GM18909 (cell line): ENCODE measurements around the gene PELI3.

Experiments
- ATAC-seq: cut with Tn5 transposase; IDR thresholded peaks from one replicate; pipeline ENCODE4 v1.9.1; 2021; ENCODE audit warnings: mild to moderate bottlenecking; ENCODE audit not compliant: unreplicated experiment, poor library complexity

The PELI3 gene

DNA sequence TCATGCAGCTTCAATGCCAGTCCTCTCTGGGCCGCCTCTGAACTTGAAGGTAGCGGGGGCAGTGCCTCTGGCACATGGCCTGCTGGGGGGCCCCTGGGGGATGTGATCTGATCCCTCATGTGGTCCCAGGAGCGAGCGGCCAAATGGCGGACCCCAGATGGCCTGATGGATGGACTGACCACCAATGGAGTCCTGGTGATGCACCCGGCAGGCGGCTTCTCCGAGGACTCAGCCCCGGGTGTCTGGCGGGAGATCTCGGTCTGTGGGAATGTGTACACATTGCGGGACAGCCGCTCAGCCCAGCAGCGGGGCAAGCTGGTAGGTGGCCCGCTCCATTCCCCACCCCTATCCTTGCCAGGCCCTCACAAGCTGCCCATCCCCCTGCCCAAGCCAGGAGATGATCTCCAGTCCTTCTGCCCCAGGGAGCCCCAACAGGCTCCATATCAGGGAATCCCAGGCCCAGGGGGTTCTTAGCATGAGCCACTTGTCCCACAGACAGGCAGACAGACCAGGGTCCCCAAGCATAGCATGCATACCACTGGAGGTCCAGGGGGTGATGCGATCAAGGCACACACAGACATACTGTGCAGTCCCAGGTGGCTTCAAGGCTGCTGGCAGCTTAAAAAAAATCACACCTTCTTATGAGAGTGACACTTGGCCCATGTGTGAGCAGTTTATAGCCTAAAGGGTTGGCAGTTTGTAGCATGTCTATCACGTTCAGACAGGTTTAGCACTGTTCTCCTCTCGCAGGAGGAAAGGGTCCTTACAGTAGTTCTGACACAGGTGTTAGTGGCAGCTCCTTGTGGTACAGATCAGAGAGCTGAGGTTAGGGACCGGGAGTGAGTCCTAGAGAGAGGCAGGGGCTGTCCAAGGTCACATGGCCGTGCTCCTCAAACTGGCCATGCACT lies 7.2 kb downstream of the PELI3 start:
- ATAC-seq: no peak

DNA sequence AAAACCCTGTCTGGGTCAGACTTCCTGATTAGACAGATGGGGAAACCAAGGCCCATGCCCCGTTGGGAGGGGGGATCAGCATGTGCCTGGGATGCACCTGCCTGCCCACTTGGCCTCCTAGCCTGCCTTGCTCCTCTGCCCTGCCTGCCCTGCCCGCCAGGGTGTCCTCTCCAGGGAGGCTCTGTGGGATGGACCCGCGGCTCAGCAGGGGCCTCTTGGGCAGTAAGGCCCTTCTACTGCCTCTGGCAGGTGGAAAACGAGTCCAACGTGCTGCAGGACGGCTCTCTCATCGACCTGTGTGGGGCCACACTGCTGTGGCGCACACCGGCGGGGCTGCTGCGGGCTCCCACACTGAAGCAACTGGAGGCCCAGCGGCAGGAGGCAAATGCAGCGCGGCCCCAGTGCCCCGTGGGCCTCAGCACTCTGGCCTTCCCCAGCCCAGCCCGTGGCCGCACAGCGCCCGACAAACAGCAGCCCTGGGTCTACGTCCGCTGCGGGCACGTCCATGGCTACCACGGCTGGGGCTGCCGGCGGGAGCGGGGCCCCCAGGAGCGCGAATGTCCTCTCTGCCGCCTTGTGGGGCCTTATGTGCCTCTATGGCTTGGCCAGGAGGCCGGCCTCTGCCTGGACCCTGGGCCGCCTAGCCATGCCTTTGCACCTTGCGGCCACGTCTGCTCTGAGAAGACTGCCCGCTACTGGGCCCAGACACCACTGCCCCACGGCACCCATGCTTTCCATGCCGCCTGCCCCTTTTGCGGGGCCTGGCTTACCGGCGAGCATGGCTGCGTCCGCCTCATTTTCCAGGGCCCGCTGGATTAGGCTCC lies 8.9 kb downstream of the PELI3 start:
- ATAC-seq: no peak

DNA sequence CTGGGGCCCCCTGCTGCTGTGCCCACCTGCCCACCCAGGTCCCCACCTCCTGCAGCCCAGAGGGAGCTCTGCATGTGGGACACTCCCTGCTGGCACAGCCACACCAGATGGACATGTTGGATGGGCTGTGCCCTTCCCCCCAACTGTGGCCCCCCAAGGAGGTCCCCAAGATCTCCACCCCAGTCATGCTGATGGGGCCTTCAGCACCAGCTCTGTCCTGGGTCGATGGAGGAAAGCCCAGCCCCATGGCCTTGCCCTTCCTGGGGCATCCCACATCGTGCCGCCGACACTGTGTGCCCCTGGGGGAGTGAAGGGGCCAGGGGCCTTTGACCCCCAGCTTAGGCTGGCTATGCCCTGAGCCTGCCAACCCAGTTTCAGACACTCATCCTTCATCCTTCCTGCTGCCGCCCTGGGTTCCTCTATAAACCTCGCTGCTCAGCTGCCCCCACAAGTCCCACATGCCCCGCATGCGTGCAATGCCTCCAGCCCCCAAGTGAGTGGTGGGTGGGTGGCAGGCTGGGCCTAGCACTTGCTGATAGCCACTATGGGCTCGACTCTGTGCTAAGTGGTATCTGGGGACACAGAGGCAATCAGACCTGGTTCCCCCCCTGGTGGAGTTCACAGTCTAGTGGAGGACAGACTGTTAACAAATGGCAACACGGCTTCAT lies 9.6 kb downstream of the PELI3 start:
- no peak for ATAC-seq

DNA sequence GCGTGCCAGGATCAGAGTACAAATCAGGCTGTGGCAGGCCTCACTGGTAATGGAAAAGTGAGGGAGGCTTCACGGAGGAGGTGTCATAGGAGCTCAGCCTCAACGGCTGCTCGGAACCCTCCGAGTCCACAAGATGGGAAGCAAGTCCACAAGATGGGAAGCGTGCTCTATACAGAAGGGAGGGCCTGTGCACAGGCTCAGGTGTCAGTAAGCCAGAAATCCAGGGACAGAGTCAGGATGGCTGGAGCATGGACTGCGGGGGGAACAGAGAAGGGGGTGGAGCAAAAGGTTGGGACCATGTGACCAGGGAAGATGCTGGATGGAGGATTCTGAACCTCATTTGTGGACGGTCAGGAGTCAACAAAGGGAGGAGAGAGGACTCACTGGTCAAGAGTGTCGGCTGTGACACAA lies 10.1 kb downstream of the PELI3 start:
- ATAC-seq: no peak

DNA sequence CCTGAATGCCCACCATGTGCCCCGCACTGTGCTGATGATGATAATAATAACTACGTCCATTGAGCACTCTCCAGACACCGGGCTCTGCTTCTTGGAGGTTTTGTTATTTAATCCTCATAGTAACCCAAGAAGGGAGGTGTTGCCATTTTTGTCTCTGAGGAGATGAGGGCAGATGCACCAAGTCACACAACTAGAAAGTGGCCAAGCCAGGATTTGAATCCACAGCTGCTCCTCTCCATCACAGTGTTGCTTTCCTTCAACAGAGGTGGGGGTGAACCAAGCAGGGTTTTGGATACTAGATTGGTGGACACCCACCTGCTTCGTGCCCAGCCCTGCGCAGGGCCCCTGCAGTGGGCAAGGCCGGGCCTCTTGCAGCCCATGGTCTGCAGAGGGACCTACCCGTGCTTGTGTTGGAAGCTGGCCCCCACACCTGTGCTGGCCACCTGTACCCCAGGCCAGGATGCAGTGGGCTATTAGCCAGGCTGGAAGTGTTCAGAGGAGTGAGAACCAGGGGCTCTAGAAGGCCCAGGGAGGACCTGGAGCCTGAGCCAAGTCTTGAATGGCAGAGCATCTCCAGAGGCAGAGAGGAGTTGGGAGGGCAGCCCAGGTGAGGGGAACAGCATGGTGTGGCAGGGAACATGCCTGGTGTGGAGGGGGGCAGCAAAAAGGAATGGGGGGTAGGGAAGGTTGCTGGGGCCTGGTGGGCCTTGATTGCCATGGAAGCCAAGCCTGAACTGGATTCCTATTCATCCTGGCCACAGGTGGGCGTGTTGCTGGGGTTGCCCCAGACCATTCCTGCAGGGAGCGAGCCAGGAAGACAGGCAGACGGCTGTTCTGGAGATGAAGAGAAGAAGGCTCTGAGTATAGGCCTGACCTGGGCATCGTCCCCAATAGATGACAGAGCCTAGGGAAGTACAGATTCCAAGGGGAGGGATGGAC lies 10.8 kb downstream of the PELI3 start:
- no peak for ATAC-seq

DNA sequence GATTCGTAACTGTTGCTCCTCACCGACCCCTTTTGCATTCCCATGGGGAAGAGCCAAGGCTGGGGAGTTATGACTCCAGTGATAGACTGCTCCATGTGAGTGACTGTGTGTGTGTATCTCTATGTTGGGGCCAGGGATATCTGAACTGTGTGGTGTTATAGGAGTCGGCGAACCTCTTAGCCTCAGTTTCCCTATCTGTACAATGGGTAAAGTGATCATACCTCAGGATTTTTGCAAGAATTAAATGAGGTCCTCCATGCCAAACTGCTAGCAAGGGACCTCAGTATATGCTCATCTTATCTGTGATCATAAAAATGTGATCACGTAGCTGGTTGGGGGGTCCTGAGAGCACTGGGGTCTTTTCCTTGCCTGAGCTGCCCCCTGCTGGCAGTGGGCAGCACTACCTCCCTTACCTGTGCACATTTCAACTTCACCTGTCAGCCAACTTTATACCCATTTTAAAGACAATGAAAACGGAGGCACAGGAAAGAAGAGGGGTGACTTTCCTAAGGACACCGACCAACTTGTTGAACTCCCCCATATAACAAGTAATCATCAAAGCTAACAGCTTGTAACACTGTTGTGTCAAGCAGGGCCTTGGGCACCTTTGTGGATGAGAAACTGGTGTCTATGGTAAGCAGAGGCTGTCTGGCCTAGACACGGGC lies 12.2 kb downstream of the PELI3 start:
- ATAC-seq: no peak

DNA sequence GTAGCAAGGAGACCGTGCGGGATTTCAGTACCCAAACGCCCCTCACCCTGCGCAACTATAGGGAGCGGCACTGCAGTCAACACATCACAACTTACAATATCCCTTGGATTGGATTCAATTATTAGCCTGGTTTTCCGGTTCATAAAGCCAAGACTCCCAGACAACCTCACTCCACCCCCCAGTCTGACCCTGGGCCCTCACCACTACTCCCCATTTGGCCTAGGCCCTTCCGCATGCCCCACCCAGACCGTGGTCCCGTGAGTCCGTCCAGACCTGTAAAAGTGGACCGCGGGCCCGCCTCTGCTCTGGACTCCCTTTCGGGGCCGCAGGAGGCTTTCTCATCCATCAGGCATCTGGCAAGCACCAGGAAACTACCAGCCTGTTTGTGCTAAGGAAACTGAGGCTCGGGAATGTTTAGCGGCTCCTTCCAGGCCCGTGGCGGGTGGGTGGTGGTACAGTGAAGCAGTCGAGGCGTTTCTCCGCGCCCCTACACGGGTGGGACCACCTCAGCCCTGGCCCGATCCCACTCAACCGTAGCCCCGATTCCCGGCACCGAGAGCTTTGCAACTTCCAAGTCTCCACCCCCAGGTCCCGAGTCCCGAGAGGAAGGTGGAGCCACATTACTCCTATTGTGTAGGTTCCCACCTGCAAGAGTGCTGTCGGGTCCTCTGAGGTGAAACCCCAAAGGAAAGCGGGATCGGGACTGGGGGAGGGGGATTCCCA lies 12.8 kb downstream of the PELI3 start:
- no peak for ATAC-seq

DNA sequence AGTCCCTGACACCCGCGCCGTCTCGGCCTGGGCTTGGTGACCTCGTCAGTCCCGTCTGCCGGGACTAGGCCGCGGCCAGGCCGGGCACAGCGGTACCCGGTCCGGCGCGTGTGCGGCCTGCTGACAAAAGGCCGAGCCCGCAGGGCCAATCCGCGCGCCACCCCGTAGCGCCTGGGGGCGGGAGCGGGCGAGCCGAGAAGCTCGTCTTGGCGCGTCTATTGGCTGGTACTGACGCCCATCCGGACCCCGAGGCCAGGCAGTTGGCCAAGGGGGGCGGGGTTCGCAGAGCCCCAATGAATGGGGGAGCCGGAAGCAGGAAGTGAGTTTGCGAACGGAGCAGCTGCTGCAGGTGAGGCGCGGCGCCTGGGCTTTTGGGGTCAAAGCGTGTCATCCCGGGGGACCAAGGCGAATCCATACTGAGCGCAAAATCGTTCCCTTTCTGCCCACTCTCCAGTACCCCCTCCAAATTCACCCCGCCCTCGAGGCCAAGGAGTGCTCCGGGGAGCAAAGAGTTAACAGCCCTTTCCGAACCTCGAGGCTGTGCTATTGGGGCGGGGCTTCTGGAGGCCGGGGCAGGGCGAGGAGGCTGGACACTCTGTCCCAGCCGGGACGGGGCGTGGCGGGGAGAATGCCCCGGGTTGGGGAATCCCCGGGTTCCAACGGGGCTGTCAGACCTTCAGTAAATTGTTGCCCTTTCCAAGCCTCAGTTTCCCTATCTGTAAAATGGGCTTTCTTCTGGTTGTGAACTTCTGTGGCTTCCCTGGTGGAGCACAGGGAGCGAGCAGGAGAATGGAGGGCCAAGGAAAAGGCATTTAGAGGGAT lies 13.6 kb downstream of the PELI3 start, which contains the start of gene DPP3:
Gene DPP3, plus strand, starts transcription at position 318 of the 822 bp plus-strand sequence. CDS start 1,767 bp downstream, outside the sequence.
- peak; percentile 87 for ATAC-seq

DNA sequence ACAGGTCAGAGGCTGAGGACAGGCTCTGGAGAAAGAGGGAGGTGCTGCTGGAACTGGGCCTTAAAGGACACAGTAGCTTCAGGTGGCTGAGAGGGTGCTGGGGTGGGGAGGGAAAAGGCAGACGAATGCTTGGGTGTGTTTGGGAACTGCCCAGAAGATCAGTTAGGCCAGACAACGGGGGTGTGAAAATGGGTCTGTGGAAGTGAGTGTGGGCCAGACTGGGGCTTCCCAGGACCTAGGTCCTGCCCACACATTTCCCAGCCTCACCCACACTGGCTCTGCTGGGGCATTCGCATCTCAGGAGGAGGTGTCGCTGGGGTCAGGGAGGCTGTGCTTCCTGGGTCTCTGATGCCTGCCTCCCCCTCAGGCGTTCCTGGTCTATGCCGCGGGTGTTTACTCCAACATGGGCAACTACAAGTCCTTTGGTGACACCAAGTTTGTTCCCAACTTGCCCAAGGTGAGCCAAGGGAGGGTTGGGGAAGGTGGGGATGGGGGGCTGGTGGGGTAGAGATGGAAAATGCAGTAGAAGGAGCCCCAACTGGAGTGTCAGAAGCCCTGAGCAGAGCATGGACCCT lies 18.2 kb downstream of the PELI3 start:
- ATAC-seq: no peak

DNA sequence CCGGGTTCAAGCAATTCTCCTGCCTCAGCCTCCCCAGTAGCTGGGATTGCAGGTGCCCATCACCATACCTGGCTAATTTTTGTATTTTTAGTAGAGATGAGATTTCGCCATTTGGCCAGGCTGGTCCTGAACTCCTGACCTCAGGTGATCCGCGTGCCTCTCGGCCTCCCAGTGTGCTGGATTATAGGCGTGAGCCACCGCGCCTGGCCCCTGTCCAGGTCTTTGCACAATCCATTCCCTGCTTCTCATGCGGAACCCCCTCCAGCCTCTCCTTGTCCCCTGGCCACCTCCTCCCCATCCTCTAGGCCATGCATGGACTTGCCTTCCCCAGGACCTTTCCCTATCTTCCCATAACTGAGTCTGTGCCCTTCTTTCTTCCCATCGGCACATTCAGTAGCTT lies 22.3 kb downstream of the PELI3 start:
- ATAC-seq: no peak

DNA sequence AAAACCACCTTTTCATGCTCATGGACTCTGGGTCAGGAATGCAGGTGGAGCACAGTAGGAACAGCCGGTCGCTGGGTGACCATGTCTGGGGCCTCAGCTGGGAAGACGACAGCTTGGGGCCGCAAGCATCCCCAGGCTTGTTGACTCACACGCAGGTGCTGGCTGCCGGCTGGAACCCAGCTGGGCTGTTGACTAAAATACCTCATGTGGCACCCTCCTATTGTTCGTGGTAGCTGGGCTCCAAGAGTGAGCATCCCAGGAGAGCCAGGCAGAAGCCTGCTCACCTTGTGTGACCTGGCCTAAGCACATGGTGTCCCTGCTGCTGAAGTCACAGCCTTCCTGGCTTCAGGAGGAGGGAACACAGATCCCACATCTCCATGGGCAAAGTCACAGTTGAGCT lies 22.9 kb downstream of the PELI3 start:
- ATAC-seq: no peak

DNA sequence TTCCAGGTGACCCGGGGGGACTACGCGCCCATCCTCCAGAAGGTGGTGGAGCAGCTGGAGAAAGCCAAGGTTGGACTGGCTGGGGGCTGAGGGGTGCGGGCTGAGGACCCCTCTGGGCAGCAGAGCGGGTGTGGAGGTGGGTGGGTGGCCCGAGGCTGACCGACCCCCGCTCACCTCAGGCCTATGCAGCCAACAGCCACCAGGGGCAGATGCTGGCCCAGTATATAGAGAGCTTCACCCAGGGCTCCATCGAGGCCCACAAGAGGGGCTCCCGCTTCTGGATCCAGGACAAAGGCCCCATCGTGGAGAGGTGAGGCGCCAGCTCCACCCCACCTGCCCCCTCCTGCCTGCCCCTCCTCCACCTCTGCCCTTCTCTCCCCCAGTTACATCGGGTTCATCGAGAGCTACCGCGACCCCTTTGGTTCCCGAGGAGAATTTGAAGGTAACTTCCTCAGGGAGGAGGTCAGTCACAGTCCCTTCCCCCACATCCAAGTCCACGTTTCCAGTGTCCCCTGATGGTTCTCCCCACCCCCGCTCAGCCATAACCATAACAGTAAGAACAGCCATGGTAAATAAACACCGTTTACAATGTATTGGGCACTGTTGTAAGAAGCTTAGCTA lies 24.7 kb downstream of the PELI3 start:
- no peak for ATAC-seq

DNA sequence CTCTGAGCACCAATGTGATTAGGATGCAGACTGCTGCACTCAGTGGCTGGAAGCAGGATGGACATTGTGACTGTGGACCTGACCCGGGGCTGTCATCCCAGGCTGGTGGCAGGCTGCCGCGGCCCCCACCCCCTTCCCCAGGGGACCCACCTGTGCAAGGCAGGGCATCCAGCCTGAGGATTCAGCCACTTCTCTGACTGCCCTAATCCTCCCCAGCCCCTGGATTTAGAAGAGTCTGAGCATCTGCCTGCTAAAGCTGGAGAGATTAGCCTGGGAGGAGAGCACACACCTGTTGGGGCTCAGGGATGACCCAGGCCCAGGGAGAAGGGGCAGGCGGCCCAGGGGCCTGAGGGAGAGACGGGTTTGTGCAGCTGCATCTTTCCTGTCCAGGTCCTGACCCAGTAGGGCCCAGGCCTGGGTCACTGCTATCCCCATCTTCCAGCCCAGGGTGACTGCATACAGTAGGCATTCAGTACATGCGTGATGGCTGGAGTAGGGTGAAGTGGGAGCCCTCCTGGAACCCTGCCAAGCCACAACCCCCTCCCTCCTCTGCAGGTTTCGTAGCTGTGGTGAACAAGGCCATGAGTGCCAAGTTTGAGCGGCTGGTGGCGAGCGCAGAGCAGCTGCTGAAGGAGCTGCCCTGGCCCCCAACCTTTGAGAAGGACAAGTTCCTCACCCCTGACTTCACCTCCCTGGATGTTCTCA lies 25.6 kb downstream of the PELI3 start:
- ATAC-seq: no peak

DNA sequence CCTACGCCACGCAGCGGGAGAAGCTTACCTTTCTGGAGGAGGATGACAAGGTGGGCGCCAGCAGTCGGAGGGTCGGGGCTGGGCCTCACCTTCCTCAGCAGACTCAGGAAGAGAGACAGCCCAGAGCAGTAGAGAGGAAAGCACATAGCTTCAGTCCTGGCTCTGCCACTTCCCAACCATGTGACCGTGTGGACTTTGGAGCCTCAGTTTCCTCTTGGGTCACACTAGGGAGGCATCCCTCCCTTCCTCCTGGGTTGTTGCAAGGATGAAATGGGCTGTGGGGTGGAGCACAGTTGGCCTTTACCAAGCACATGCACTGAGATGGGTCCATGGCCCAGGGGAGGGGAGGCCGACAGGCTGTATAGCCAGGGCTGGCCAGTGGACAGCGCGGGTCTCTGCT lies 26.4 kb downstream of the PELI3 start:
- ATAC-seq: no peak

DNA sequence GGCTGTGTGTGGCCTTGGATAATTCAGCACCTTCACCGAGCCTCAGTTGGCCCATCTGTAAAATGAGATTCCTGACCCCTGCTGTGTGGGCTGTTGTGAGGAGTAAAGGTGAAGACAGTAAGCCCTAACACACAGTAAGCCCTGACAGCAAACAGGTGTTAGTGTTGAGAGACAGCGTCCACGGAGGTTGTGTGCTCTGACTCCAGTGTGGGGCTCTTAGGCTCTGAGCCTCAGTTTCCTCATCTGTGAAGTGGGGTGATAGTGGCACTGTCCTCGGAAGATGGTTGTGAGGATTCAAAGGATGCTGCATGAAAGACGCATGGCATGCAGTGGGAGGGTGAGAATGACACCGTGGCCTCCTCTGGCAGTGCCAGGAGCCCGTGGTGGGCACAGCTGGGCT lies 27.8 kb downstream of the PELI3 start:
- no peak for ATAC-seq

DNA sequence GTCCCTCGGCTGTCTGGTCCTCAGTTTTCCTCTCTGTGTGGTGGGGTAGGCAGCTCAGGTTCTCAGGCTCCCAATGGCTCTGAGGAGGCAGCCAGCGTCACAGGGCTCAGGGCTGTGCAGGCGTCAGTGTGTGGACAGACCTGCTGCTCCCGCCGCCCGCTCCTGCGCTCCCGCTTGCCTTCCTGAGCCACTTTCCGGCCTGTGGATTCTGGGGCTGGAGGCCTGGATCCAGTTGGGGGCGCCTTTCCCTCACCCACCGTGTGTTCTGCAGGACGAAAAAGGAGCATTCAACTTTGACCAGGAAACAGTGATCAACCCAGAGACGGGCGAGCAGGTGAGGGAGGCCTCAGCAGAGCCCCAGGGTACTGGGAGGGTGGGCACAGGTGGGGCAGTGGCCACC lies 28.2 kb downstream of the PELI3 start:
- no peak for ATAC-seq
